GM23338 (cell line): ENCODE measurements around the gene CACNA1F. TPM values are rescaled to one million over a fixed set of nuclear protein-coding genes. Genes with fewer than 3 reads are reported as not detected.

ENCODE experiments used
- ATAC-seq: fragments of 200-7000 bp; cut with Tn5 transposase; 3 replicates; pipeline ENCODE4 v1.9.1; 2020
- DNase-seq: peaks from one replicate; pipeline ENCODE4 v3.0.0-alpha.2; 2015; ENCODE audit warnings: low spot score
- H2AFZ ChIP-seq: fragments of 200-600 bp; sonication (generic); 2 replicates; pipeline ENCODE4 v1.8.0; 2016; ENCODE audit warnings: antibody characterized with exemption, mild to moderate bottlenecking, moderate library complexity
- H3F3A ChIP-seq: fragments of 200-600 bp; sonication (generic); replicated peaks from 2 replicates; pipeline ENCODE4 v1.8.0; 2017; ENCODE audit warnings: antibody characterized with exemption, mixed run types, low read depth
- H3K27ac ChIP-seq: fragments of 200-600 bp; sonication (generic); 2 replicates; pipeline ENCODE4 v1.6.1; 2016; ENCODE audit warnings: low read depth
- H3K27me3 ChIP-seq: fragments of 200-600 bp; sonication (generic); 2 replicates; pipeline ENCODE4 v1.8.0; 2016; ENCODE audit warnings: mild to moderate bottlenecking, mixed run types, moderate library complexity; ENCODE audit not compliant: insufficient read depth
- H3K36me3 ChIP-seq: fragments of 200-600 bp; sonication (generic); 2 replicates; pipeline ENCODE4 v1.8.0; 2016; ENCODE audit warnings: mild to moderate bottlenecking; ENCODE audit not compliant: insufficient read depth
- H3K4me1 ChIP-seq: fragments of 200-600 bp; sonication (generic); 2 replicates; pipeline ENCODE4 v1.8.0; 2016; ENCODE audit warnings: mild to moderate bottlenecking, moderate library complexity; ENCODE audit not compliant: insufficient read depth
- H3K4me2 ChIP-seq: fragments of 200-600 bp; sonication (generic); 2 replicates; pipeline ENCODE4 v1.7.1; 2017; ENCODE audit warnings: mixed run types
- H3K4me3 ChIP-seq: fragments of 200-600 bp; sonication (generic); 2 replicates; pipeline ENCODE4 v1.6.1; 2016; ENCODE audit warnings: mixed run types
- H3K79me2 ChIP-seq: fragments of 200-600 bp; sonication (generic); replicated peaks from 2 replicates; pipeline ENCODE4 v1.8.0; 2017; ENCODE audit warnings: mild to moderate bottlenecking; ENCODE audit not compliant: insufficient read depth
- H3K9me2 ChIP-seq: fragments of 200-600 bp; sonication (generic); 2 replicates; pipeline ENCODE4 v1.8.0; 2017; ENCODE audit not compliant: insufficient read depth
- H4K20me1 ChIP-seq: fragments of 200-600 bp; sonication (generic); replicated peaks from 2 replicates; pipeline ENCODE4 v1.8.0; 2017; ENCODE audit warnings: mild to moderate bottlenecking; ENCODE audit not compliant: insufficient read depth
- H3K27ac Mint-ChIP-seq: 2 replicates; pipeline ENCODE4 v1.8.0; 2020; ENCODE audit warnings: inconsistent platforms, mild to moderate bottlenecking, moderate library complexity, mixed read lengths
- H3K27me3 Mint-ChIP-seq: 3 replicates; pipeline ENCODE4 v1.8.0; 2022; ENCODE audit warnings: low read depth, mild to moderate bottlenecking, moderate library complexity, mixed read lengths, inconsistent platforms; ENCODE audit not compliant: insufficient read depth, poor library complexity
- H3K36me3 Mint-ChIP-seq: 3 replicates; pipeline ENCODE4 v1.8.0; 2021; ENCODE audit warnings: low read depth, mild to moderate bottlenecking, inconsistent platforms, moderate library complexity, mixed read lengths
- H3K4me1 Mint-ChIP-seq: 3 replicates; pipeline ENCODE4 v1.8.0; 2020; ENCODE audit warnings: mild to moderate bottlenecking, inconsistent platforms, mixed read lengths
- H3K4me3 Mint-ChIP-seq: 3 replicates; pipeline ENCODE4 v1.8.0; 2021; ENCODE audit warnings: moderate library complexity, mild to moderate bottlenecking, inconsistent platforms, mixed read lengths
- H3K9me3 Mint-ChIP-seq: 3 replicates; pipeline ENCODE4 v1.8.0; 2020; ENCODE audit warnings: moderate library complexity, mild to moderate bottlenecking, inconsistent platforms, mixed read lengths
- CREB1 ChIP-seq: fragments of 250-450 bp; sonication (Bioruptor Pico); IDR thresholded peaks from 2 replicates; pipeline ENCODE4 v1.5.0; 2020; ENCODE audit warnings: low read depth, mild to moderate bottlenecking, moderate library complexity
- EZH2 ChIP-seq: fragments of 200-600 bp; sonication (generic); IDR thresholded peaks from one replicate; pipeline ENCODE4 v1.8.0; 2017; ENCODE audit warnings: antibody characterized with exemption, mild to moderate bottlenecking, low read depth; ENCODE audit not compliant: unreplicated experiment
- EZH2phosphoT487 ChIP-seq: fragments of 200-600 bp; sonication (generic); IDR thresholded peaks from one replicate; pipeline ENCODE4 v1.8.1; 2018; ENCODE audit warnings: antibody characterized with exemption; ENCODE audit not compliant: unreplicated experiment
- JUNB ChIP-seq: IDR thresholded peaks from one replicate; pipeline ENCODE4 v1.6.1; 2016; ENCODE audit warnings: antibody characterized with exemption; ENCODE audit not compliant: unreplicated experiment
- NANOG ChIP-seq: IDR thresholded peaks from 2 replicates; pipeline ENCODE4 v1.6.1; 2016; ENCODE audit warnings: antibody characterized with exemption, borderline replicate concordance
- POLR2AphosphoS5 ChIP-seq: IDR thresholded peaks from 2 replicates; pipeline ENCODE4 v1.6.1; 2016; ENCODE audit warnings: antibody characterized with exemption, low read depth
- STAT1 ChIP-seq: IDR thresholded peaks from one replicate; pipeline ENCODE4 v1.6.1; 2016; ENCODE audit warnings: antibody characterized with exemption; ENCODE audit not compliant: unreplicated experiment
- ZNF114 ChIP-seq: fragments of 250-450 bp; sonication (Bioruptor Pico); IDR thresholded peaks from 2 replicates; pipeline ENCODE4 v1.5.0; 2020; ENCODE audit warnings: mild to moderate bottlenecking, moderate library complexity
- ZNF331 ChIP-seq: fragments of 250-450 bp; sonication (Bioruptor Pico); IDR thresholded peaks from 2 replicates; pipeline ENCODE4 v1.5.0; 2020; ENCODE audit warnings: low read depth, mild to moderate bottlenecking, moderate library complexity
- long read RNA-seq: library from polyadenylated mRNA; unstranded; transcript quantifications from one replicate; pipeline ENCODE4 v2.0.0, GENCODE V29; 2020; ENCODE audit not compliant: unreplicated experiment
- polyA plus RNA-seq: library from polyadenylated mRNA; unstranded; fragments of >200 nt; fragmentation: Nextera tagmentation; extraction: Ambion mirVana; gene quantifications from 2 replicates; pipeline ENCODE4 v1.2.1, GENCODE V29; 2016
- total RNA-seq: library from RNA; depleted of rRNA; stranded (reverse); fragments of >200 nt; shearing (Covaris generic); gene quantifications from 2 replicates; pipeline ENCODE4 v1.2.3, GENCODE V29; 2014; rRNA removed
- TF ChIP-seq, protein P1 (sequence below): IDR thresholded peaks from one replicate; pipeline ENCODE4 v1.6.1; 2018; ENCODE audit warnings: antibody characterized with exemption; ENCODE audit not compliant: unreplicated experiment
- TF ChIP-seq, protein P2 (sequence below): fragments of 250-450 bp; sonication (Bioruptor Pico); IDR thresholded peaks from 2 replicates; pipeline ENCODE4 v1.5.0; 2020; ENCODE audit warnings: mild to moderate bottlenecking, moderate library complexity
- TF ChIP-seq, protein P3 (sequence below), 2 experiments: fragments of 200-600 bp in 1 of 2; sonication (generic) in 1 of 2; conservative IDR thresholded peaks; 2 replicates each; pipeline versions ENCODE4 v1.5.1 to v1.6.1; 2016 to 2017; ENCODE audit warnings: antibody characterized with exemption in 2 of 2, low read depth in 2 of 2, mild to moderate bottlenecking in 2 of 2, moderate library complexity in 1 of 2
- TF ChIP-seq, protein P4 (sequence below): IDR thresholded peaks from 2 replicates; pipeline ENCODE4 v1.6.1; 2016; ENCODE audit warnings: antibody characterized with exemption

The CACNA1F gene
- total RNA-seq = 0.35 and 0.90 TPM in 2 replicates
- 0.23 and 0.44 TPM in 2 replicates for polyA plus RNA-seq
- long read RNA-seq = 0 reads

DNA sequence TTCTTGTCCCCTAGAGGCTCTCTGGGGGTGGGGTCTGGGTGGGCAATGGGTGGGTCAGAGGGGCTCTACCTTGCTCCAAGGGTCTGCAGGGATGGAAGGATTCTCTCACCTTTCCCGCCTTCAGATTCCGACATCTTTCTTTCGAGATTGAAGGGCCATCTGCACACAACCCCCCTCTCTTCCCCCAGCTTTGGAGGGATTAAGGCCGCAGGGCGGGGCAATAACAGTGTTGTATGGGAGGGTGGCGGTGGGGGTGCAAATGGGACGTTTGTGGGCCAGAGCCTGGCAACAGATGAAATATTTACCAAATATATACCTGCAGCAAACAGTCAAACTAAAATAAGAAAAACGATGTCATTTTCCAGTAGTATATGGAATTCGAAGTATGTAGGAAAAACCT is at the start of gene CACNA1F:
Gene CACNA1F, minus strand, starts transcription at position 165 of the 400 bp plus-strand sequence. Its CDS starts 31 bp downstream, at position 134.
- no peaks in the 10 kb centered on the region for H3K27me3 ChIP-seq
- no peak within 1 kb of the TSS for H3K4me3 Mint-ChIP-seq
- no peak within 1 kb of the TSS for H3K27ac ChIP-seq
- no peaks in the 10 kb centered on the region for H4K20me1 ChIP-seq
- H2AFZ ChIP-seq = no peak within 1 kb of the TSS
- no peak within 1 kb of the TSS for H3K27ac Mint-ChIP-seq
- no peaks in the 10 kb centered on the region for H3K9me3 Mint-ChIP-seq
- H3K36me3 ChIP-seq = no peaks in the 10 kb centered on the region
- no peak within 1 kb of the TSS for H3K4me3 ChIP-seq
- H3K4me1 ChIP-seq = no peaks in the 10 kb centered on the region
- no peaks in the 10 kb centered on the region for H3K36me3 Mint-ChIP-seq
- H3K4me2 ChIP-seq = no peak within 1 kb of the TSS
- no peaks in the 10 kb centered on the region for H3F3A ChIP-seq
- H3K79me2 ChIP-seq = no peaks in the 10 kb centered on the region
- no peak for TF ChIP-seq POLR2AphosphoS5
- no peak for TF ChIP-seq CREB1
- no peak for TF ChIP-seq NANOG
- TF ChIP-seq, protein P1, sequence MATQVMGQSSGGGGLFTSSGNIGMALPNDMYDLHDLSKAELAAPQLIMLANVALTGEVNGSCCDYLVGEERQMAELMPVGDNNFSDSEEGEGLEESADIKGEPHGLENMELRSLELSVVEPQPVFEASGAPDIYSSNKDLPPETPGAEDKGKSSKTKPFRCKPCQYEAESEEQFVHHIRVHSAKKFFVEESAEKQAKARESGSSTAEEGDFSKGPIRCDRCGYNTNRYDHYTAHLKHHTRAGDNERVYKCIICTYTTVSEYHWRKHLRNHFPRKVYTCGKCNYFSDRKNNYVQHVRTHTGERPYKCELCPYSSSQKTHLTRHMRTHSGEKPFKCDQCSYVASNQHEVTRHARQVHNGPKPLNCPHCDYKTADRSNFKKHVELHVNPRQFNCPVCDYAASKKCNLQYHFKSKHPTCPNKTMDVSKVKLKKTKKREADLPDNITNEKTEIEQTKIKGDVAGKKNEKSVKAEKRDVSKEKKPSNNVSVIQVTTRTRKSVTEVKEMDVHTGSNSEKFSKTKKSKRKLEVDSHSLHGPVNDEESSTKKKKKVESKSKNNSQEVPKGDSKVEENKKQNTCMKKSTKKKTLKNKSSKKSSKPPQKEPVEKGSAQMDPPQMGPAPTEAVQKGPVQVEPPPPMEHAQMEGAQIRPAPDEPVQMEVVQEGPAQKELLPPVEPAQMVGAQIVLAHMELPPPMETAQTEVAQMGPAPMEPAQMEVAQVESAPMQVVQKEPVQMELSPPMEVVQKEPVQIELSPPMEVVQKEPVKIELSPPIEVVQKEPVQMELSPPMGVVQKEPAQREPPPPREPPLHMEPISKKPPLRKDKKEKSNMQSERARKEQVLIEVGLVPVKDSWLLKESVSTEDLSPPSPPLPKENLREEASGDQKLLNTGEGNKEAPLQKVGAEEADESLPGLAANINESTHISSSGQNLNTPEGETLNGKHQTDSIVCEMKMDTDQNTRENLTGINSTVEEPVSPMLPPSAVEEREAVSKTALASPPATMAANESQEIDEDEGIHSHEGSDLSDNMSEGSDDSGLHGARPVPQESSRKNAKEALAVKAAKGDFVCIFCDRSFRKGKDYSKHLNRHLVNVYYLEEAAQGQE = no peak
- no peak for TF ChIP-seq EZH2phosphoT487
- TF ChIP-seq, protein P2, sequence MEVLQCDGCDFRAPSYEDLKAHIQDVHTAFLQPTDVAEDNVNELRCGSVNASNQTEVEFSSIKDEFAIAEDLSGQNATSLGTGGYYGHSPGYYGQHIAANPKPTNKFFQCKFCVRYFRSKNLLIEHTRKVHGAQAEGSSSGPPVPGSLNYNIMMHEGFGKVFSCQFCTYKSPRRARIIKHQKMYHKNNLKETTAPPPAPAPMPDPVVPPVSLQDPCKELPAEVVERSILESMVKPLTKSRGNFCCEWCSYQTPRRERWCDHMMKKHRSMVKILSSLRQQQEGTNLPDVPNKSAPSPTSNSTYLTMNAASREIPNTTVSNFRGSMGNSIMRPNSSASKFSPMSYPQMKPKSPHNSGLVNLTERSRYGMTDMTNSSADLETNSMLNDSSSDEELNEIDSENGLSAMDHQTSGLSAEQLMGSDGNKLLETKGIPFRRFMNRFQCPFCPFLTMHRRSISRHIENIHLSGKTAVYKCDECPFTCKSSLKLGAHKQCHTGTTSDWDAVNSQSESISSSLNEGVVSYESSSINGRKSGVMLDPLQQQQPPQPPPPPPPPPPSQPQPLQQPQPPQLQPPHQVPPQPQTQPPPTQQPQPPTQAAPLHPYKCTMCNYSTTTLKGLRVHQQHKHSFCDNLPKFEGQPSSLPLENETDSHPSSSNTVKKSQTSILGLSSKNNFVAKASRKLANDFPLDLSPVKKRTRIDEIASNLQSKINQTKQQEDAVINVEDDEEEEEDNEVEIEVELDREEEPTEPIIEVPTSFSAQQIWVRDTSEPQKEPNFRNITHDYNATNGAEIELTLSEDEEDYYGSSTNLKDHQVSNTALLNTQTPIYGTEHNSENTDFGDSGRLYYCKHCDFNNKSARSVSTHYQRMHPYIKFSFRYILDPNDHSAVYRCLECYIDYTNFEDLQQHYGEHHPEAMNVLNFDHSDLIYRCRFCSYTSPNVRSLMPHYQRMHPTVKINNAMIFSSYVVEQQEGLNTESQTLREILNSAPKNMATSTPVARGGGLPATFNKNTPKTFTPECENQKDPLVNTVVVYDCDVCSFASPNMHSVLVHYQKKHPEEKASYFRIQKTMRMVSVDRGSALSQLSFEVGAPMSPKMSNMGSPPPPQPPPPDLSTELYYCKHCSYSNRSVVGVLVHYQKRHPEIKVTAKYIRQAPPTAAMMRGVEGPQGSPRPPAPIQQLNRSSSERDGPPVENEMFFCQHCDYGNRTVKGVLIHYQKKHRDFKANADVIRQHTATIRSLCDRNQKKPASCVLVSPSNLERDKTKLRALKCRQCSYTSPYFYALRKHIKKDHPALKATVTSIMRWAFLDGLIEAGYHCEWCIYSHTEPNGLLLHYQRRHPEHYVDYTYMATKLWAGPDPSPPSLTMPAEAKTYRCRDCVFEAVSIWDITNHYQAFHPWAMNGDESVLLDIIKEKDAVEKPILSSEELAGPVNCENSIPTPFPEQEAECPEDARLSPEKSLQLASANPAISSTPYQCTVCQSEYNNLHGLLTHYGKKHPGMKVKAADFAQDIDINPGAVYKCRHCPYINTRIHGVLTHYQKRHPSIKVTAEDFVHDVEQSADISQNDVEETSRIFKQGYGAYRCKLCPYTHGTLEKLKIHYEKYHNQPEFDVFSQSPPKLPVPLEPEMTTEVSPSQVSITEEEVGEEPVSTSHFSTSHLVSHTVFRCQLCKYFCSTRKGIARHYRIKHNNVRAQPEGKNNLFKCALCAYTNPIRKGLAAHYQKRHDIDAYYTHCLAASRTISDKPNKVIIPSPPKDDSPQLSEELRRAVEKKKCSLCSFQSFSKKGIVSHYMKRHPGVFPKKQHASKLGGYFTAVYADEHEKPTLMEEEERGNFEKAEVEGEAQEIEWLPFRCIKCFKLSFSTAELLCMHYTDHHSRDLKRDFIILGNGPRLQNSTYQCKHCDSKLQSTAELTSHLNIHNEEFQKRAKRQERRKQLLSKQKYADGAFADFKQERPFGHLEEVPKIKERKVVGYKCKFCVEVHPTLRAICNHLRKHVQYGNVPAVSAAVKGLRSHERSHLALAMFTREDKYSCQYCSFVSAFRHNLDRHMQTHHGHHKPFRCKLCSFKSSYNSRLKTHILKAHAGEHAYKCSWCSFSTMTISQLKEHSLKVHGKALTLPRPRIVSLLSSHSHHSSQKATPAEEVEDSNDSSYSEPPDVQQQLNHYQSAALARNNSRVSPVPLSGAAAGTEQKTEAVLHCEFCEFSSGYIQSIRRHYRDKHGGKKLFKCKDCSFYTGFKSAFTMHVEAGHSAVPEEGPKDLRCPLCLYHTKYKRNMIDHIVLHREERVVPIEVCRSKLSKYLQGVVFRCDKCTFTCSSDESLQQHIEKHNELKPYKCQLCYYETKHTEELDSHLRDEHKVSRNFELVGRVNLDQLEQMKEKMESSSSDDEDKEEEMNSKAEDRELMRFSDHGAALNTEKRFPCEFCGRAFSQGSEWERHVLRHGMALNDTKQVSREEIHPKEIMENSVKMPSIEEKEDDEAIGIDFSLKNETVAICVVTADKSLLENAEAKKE (CRISPR knock-in tag) = no peak
- TF ChIP-seq, protein P3, sequence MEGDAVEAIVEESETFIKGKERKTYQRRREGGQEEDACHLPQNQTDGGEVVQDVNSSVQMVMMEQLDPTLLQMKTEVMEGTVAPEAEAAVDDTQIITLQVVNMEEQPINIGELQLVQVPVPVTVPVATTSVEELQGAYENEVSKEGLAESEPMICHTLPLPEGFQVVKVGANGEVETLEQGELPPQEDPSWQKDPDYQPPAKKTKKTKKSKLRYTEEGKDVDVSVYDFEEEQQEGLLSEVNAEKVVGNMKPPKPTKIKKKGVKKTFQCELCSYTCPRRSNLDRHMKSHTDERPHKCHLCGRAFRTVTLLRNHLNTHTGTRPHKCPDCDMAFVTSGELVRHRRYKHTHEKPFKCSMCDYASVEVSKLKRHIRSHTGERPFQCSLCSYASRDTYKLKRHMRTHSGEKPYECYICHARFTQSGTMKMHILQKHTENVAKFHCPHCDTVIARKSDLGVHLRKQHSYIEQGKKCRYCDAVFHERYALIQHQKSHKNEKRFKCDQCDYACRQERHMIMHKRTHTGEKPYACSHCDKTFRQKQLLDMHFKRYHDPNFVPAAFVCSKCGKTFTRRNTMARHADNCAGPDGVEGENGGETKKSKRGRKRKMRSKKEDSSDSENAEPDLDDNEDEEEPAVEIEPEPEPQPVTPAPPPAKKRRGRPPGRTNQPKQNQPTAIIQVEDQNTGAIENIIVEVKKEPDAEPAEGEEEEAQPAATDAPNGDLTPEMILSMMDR (conservative IDR thresholded peaks at IDR 0.05; ENCODE audit: low read depth in 2 of 2) = no peak
- no peak for TF ChIP-seq ZNF331
- TF ChIP-seq EZH2 = no peak
- TF ChIP-seq STAT1 = no peak
- no peak for TF ChIP-seq JUNB
- TF ChIP-seq, protein P4, sequence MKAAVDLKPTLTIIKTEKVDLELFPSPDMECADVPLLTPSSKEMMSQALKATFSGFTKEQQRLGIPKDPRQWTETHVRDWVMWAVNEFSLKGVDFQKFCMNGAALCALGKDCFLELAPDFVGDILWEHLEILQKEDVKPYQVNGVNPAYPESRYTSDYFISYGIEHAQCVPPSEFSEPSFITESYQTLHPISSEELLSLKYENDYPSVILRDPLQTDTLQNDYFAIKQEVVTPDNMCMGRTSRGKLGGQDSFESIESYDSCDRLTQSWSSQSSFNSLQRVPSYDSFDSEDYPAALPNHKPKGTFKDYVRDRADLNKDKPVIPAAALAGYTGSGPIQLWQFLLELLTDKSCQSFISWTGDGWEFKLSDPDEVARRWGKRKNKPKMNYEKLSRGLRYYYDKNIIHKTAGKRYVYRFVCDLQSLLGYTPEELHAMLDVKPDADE = no peak
- TF ChIP-seq ZNF114 (CRISPR knock-in tag) = no peak
- H3K4me1 Mint-ChIP-seq = peaks cover 8% of the 10 kb centered on the region; the same call in 1 of the 3 replicates
- no peak for DNase-seq
- no peaks in the 10 kb centered on the region for H3K9me2 ChIP-seq
- ATAC-seq = no peak
- peaks cover 1% of the 10 kb centered on the region for H3K27me3 Mint-ChIP-seq
